Measurements from ENCODE around the gene LTBR.

The LTBR gene

DNA sequence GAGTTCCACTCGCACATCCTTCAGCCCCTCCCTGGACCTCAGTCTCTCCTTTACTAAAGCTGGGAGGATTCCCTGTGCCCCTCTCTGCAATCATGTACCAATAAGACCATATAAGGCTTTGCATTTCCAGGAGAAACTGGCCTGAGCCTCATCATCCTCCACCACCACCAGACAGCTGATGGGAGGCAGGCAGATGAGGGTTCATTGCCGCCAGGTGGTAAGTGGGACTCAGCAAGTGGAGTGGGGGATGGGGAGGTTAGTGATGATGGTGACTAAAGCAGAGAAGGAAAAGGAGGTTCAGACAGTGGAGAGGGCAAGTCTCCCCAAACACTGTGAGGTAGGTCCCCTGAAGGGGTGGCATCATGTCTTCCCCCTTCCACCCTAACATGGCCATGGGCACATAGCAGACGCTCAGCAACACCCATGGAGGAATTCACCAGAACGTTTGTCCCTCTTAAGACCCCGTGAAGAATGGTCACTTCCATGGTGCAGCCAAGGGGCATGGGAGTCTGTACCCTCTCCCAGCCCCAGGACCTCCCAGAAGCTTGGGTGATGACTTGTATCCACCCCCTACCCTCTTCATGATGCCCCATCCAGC is 37.6 kb upstream of the LTBR start:
- no peak for DNase-seq (ENCODE audit: low read depth in 2 of 2)

- no peak for DNase-seq (ENCODE audit: low read depth in 2 of 2)
These were observed 37.0 kb upstream of the LTBR start for GRCh38 chr12:6346942-6347341.

- DNase-seq (ENCODE audit: low read depth in 2 of 2) = no peak
These were observed 36.3 kb upstream of the LTBR start for GRCh38 chr12:6347367-6348338.

DNA sequence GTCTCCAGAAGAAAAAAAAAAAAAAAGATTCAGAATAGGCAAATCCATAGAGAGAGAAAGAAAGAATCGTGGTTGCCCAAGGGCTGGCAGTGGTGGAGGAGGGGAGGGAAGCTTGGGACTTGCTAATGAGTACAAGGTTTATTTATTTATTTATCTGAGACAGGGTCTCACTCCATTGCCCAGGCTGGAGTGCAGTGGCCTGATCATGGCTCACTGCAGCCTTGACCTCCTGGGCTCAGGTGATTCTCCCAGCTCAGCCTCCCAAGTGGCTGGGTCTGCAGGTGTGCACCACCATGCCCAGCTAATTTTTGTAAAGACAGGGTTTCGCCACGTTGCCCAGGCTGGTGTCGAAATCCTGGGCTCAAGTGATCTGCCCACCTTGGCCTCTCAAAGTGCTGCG is 32.3 kb upstream of the LTBR start:
- no peak for DNase-seq (ENCODE audit: low read depth in 2 of 2)

- no peak for DNase-seq (ENCODE audit: low read depth in 2 of 2)
These were observed 31.5 kb upstream of the LTBR start for GRCh38 chr12:6352193-6353173.

GRCh38 chr12:6354495-6355393 is 29.2 kb upstream of the LTBR start:
- no peak for DNase-seq (ENCODE audit: low read depth in 2 of 2)

DNA sequence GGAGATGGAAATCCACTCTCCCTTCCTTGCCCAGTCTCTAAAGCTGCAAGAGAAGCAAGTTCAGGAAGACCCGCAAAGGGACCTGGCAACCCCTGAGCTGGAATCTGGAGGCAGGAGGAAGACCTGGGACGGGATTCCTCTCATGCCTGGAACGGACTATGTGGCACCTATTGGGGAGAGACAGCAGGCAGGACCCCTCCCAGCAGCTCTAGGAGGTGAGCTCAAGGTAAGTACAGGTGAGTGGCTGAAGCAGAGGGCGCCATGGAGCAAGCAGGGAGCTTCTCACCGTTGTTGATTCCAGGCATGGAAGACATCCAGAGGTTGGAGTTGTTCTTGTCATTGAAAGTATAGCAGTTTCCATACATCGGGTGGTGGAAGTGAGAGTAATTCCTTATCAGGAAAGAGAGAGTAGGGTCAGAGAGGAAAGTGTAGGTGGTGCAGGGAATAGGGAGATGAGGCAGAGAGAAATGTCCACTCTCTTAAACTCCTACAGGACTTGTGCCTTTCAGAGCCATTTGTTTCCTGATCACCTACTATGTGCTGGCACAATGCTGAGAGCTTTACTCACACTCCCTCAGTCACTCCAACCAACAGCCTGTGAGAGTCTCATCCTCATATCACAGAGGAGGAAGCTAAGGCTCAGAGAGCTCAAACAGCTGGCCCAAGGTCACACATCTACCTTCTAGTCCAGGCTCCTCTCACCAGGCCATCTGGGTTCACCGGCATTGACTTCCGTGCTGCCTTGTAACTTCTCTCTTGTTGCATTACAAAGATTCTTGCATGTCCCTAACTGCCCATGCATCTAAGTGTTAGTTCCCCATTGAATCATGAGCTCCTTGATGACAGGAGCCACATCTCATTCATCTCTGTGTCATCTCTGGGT is 28.2 kb upstream of the LTBR start:
- no peak for DNase-seq (ENCODE audit: low read depth in 2 of 2)

GRCh38 chr12:6356374-6356820 is 27.6 kb upstream of the LTBR start:
- no peak for DNase-seq (ENCODE audit: low read depth in 2 of 2)

DNA sequence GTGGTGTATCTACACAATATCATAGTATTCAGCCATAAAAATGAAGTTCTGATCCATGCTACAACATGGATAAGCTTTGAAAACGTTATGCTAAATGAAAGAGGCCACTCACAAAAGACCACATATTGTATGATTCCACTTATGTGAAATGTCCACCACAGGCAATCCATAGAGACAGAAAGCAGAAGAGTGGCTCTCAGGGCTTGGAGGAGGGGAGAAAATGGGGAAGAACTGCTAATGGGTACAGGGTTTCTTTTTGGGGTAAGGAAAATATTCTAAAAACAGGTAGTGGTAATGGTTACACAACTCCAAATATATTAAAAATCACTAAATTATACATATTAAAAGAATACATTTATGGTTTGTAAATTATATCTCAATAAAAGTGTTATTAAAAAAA is 25.1 kb upstream of the LTBR start:
- DNase-seq (ENCODE audit: low read depth in 2 of 2) = no peak

DNA sequence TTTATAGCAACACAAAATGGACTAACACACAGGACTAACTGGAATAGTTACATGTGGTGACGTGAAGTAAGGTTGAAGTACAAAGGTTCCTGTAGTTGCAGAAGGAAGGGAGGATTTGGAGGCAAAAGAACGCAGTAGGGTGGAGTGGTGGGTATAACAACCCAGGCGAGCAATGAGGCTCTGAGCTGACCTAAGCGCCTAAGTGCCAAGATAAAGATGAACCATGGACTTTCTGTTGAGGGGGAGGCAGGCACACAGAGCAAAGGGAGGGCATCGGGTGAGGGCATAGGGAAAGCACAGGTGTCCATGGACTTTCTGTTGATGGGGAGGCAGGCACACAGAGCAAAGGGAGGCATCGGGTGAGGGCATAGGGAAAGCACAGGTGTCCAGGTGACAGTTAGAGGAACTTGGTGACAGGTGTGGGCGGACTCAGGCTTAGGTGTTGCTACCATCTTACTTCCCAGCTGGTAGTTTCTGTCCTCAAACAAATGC is 23.8 kb upstream of the LTBR start:
- no peak for DNase-seq (ENCODE audit: low read depth in 2 of 2)

DNA sequence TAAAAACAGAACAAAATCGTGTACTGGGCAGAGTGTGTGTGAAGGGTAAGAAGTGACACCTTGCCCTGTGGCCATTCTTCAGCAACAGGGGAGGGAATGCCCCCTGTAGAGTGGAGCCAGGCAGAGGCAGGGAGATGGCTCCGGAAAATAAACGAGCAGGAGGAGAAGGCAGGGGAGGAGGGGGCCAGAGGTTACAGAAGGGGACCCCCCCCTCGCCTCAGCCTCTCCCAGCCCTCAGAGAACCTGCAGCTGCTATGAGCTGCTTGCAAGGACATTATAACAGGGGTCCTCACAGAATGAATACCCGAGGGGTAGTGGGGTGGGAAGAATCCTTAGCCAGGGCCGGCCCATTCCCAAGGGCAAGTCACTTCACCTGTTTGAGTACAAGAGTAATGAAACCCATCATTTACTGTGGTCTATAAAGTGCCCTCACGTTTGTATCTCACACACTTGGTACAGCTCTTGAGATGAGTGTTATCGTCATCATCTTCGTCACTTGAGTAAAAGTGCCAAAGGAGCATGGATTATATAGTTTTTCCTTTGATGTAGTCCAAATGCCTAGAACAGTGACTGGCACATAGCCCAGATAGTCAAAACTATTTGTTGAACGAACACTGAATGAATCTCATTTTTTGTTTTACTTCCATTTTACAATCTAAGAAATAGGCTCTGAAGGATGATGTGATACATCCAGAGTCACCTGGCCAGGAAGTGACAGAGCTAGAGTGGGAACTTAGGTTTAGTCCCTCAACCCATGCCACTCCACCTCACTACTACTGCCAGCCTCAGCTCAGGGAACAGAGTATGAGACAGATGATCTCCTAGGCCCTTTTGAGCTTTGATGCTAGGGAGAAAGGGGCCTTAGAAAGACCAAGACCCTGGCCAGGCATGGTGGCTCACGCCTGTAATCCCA is 23.1 kb upstream of the LTBR start:
- DNase-seq (ENCODE audit: low read depth in 2 of 2) = no peak

GRCh38 chr12:6361834-6362233 is 22.1 kb upstream of the LTBR start:
- no peak for DNase-seq (ENCODE audit: low read depth in 2 of 2)

GRCh38 chr12:6362403-6362802 is 21.6 kb upstream of the LTBR start:
- no peak for DNase-seq (ENCODE audit: low read depth in 2 of 2)

GRCh38 chr12:6363010-6363329 is 21.0 kb upstream of the LTBR start:
- no peak for DNase-seq (ENCODE audit: low read depth in 2 of 2)

- DNase-seq (ENCODE audit: low read depth in 2 of 2) = peak; percentile 61 to 63
These were observed 20.5 kb upstream of the LTBR start for GRCh38 chr12:6363330-6364043.

GRCh38 chr12:6364044-6364374 is 20.0 kb upstream of the LTBR start:
- no peak for DNase-seq (ENCODE audit: low read depth in 2 of 2)

- DNase-seq (ENCODE audit: low read depth in 2 of 2) = no peak
These were observed 16.6 kb upstream of the LTBR start for GRCh38 chr12:6367065-6367968.
